Tibial artery (tissue), 4 donors: Measurements from ENCODE around the gene CDK5RAP2.

Experiments used
- DNase-seq, 2 donors: peaks; one replicate each; pipeline ENCODE4 v3.0.0-alpha.2; 2019
- H3K27ac ChIP-seq, 2 donors: fragments of 200-600 bp; sonication (generic) in 1 of 2; 1 replicate in 1 of 2; 2 replicates in 1 of 2; pipeline ENCODE4 v1.5.1; 2018 to 2019; ENCODE audit warnings: mild to moderate bottlenecking in 1 of 2
- H3K27me3 ChIP-seq, 2 donors: fragments of 200-600 bp; sonication (generic) in 1 of 2; one replicate each; pipeline versions ENCODE4 v1.5.1 to v1.6.0; 2016 to 2019
- H3K36me3 ChIP-seq, 3 donors: fragments of 200-600 bp; sonication (generic) in 2 of 3; one replicate each; pipeline ENCODE4 v1.5.1; 2016 to 2019; ENCODE audit warnings: mild to moderate bottlenecking in 2 of 3
- H3K4me1 ChIP-seq, 4 donors: fragments of 200-600 bp; sonication (generic) in 2 of 4; 1 replicate in 3 of 4; 2 replicates in 1 of 4; pipeline ENCODE4 v1.5.1; 2016 to 2019
- H3K4me3 ChIP-seq, 2 donors: fragments of 200-600 bp; sonication (generic) in 1 of 2; 1 replicate in 1 of 2; 2 replicates in 1 of 2; pipeline ENCODE4 v1.5.1; 2018 to 2019; ENCODE audit warnings: mild to moderate bottlenecking in 2 of 2
- H3K9me3 ChIP-seq, 3 donors: fragments of 200-600 bp; sonication (generic) in 1 of 3; one replicate each; pipeline ENCODE4 v1.5.1; 2016 to 2019
- CTCF ChIP-seq, 2 experiments: fragments of 200-600 bp in 1 of 2; fragments of 450-650 bp in 1 of 2; IDR thresholded peaks; one replicate each; pipeline ENCODE4 v1.5.1; 2017 to 2019; ENCODE audit warnings: antibody characterized with exemption in 2 of 2, mild to moderate bottlenecking in 1 of 2, moderate library complexity in 1 of 2
- intact Hi-C: fragments of 100-400 bp; cut with DNase I; formaldehyde crosslinking; loops from one replicate; pipeline ENCODE4 v1.15.0; 2023; ENCODE audit warnings: low total_unique reads

Gene CDK5RAP2

GRCh38 chr9:120436983-120437475, 142.9 kb downstream of the CDK5RAP2 start:
- intact Hi-C loops = no loop called here
- peak; percentile 61 to 71 for DNase-seq
- Histone ChIP-seq H3K4me1 (peaks cover 0 to 13% (median 2%) of the 10 kb centered on the region in 4 donors), H3K27ac (no peak overlapping the region), H3K36me3 (peaks cover 14 to 59% (median 23%) of the 10 kb centered on the region in 3 donors), H3K4me3 (no peak overlapping the region), H3K9me3 (no peaks in the 10 kb centered on the region), H3K27me3 (no peaks in the 10 kb centered on the region)
- TF ChIP-seq CTCF (IDR thresholded peaks at IDR 0.05) = no peak

GRCh38 chr9:120436446-120436845, 143.5 kb downstream of the CDK5RAP2 start:
- intact Hi-C loops = no loop called here
- Histone ChIP-seq H3K27ac (no peak overlapping the region), H3K9me3 (no peaks in the 10 kb centered on the region), H3K4me3 (no peak overlapping the region), H3K36me3 (peaks cover 14 to 53% (median 22%) of the 10 kb centered on the region in 3 donors), H3K4me1 (peaks cover 0 to 13% (median 2%) of the 10 kb centered on the region in 4 donors), H3K27me3 (no peaks in the 10 kb centered on the region)
- DNase-seq = no peak
- TF ChIP-seq CTCF (IDR thresholded peaks at IDR 0.05) = no peak

- TF ChIP-seq CTCF (IDR thresholded peaks at IDR 0.05) = no peak
- peaks cover 14 to 40% (median 18%) of the 10 kb centered on the region in 3 donors for H3K36me3 ChIP-seq
Observed at GRCh38 chr9:120435091-120435490, 144.9 kb downstream of the CDK5RAP2 start.

GRCh38 chr9:120434532-120434931, 145.4 kb downstream of the CDK5RAP2 start:
- DNase-seq = peak; percentile 67 to 81
- no peaks in the 10 kb centered on the region for H3K27me3 ChIP-seq
- H3K9me3 ChIP-seq = no peaks in the 10 kb centered on the region
- H3K36me3 ChIP-seq = peaks cover 13 to 35% (median 18%) of the 10 kb centered on the region in 3 donors
- no peak overlapping the region for H3K27ac ChIP-seq
- no peak overlapping the region for H3K4me3 ChIP-seq
- peaks cover 0 to 8% (median 2%) of the 10 kb centered on the region in 4 donors for H3K4me1 ChIP-seq
- no peak for TF ChIP-seq CTCF (IDR thresholded peaks at IDR 0.05)
- intact Hi-C loops = no loop called here

More at GRCh38 chr9:120435091-120435490, 144.9 kb downstream of the CDK5RAP2 start:
- no peak overlapping the region for H3K4me3 ChIP-seq
- H3K4me1 ChIP-seq = peaks cover 0 to 8% (median 2%) of the 10 kb centered on the region in 4 donors
- intact Hi-C loops = no loop called here
- no peaks in the 10 kb centered on the region for H3K9me3 ChIP-seq
- no peaks in the 10 kb centered on the region for H3K27me3 ChIP-seq
- H3K27ac ChIP-seq = no peak overlapping the region
- DNase-seq = no peak

GRCh38 chr9:120433701-120434100, 146.3 kb downstream of the CDK5RAP2 start:
- no peak for TF ChIP-seq CTCF (IDR thresholded peaks at IDR 0.05)
- Histone ChIP-seq H3K9me3 (no peaks in the 10 kb centered on the region), H3K4me3 (no peak overlapping the region), H3K36me3 (peaks cover 5 to 26% (median 10%) of the 10 kb centered on the region in 3 donors), H3K4me1 (peaks cover 0 to 8% (median 2%) of the 10 kb centered on the region in 4 donors), H3K27me3 (no peaks in the 10 kb centered on the region), H3K27ac (no peak overlapping the region)
- intact Hi-C loops = no loop called here
- no peak for DNase-seq
